Hepatocyte (in vitro differentiated cells): ENCODE results near the gene AKAP4. TPM values are rescaled to one million over a fixed set of nuclear protein-coding genes. Genes with fewer than 3 reads are reported as not detected.

Experiments used
- DNase-seq: peaks from one replicate; pipeline ENCODE4 v3.0.0-alpha.2; 2016; ENCODE audit warnings: low spot score
- H2AFZ ChIP-seq: fragments of 200-600 bp; sonication (generic); 2 replicates; pipeline ENCODE4 v1.6.0; 2016; ENCODE audit warnings: antibody characterized with exemption, mild to moderate bottlenecking
- H3K27ac ChIP-seq: fragments of 200-600 bp; sonication (generic); 2 replicates; pipeline ENCODE4 v1.5.1; 2016; ENCODE audit warnings: mild to moderate bottlenecking
- H3K27me3 ChIP-seq: fragments of 200-600 bp; sonication (generic); 2 replicates; pipeline ENCODE4 v1.6.1; 2016
- H3K36me3 ChIP-seq: fragments of 200-600 bp; sonication (generic); replicated peaks from 2 replicates; pipeline ENCODE4 v1.5.1; 2016; ENCODE audit warnings: low read depth; ENCODE audit not compliant: insufficient read depth
- H3K4me1 ChIP-seq: fragments of 200-600 bp; sonication (generic); 2 replicates; pipeline ENCODE4 v1.5.1; 2016; ENCODE audit warnings: mild to moderate bottlenecking, moderate library complexity; ENCODE audit not compliant: insufficient read depth
- H3K4me2 ChIP-seq: fragments of 200-600 bp; sonication (generic); 2 replicates; pipeline ENCODE4 v1.6.0; 2016
- H3K4me3 ChIP-seq: fragments of 200-600 bp; sonication (generic); 2 replicates; pipeline ENCODE4 v1.5.1; 2016; ENCODE audit warnings: mild to moderate bottlenecking
- H3K79me2 ChIP-seq: fragments of 200-600 bp; sonication (generic); 2 replicates; pipeline ENCODE4 v1.6.0; 2017; ENCODE audit warnings: mild to moderate bottlenecking
- H3K9me2 ChIP-seq: fragments of 200-600 bp; sonication (generic); replicated peaks from 2 replicates; pipeline ENCODE4 v1.6.0; 2017; ENCODE audit warnings: mild to moderate bottlenecking; ENCODE audit not compliant: insufficient read depth
- H3K9me3 ChIP-seq: fragments of 200-600 bp; sonication (generic); 2 replicates; pipeline ENCODE4 v1.5.1; 2016; ENCODE audit warnings: low read depth, mild to moderate bottlenecking
- H4K20me1 ChIP-seq: fragments of 200-600 bp; sonication (generic); 2 replicates; pipeline ENCODE4 v1.6.0; 2016; ENCODE audit warnings: mild to moderate bottlenecking; ENCODE audit not compliant: insufficient read depth, poor library complexity, severe bottlenecking
- CTCF ChIP-seq: fragments of 200-600 bp; sonication (generic); IDR thresholded peaks from 2 replicates; pipeline ENCODE4 v1.5.1; 2016; ENCODE audit warnings: antibody characterized with exemption, mild to moderate bottlenecking; ENCODE audit not compliant: poor library complexity
- EZH2 ChIP-seq: fragments of 200-600 bp; sonication (generic); IDR thresholded peaks from 2 replicates; pipeline ENCODE4 v1.6.1; 2016; ENCODE audit warnings: antibody characterized with exemption, mild to moderate bottlenecking, borderline replicate concordance
- EZH2phosphoT487 ChIP-seq: fragments of 200-600 bp; sonication (generic); IDR thresholded peaks from one replicate; pipeline ENCODE4 v1.6.1; 2018; ENCODE audit warnings: antibody characterized with exemption, mild to moderate bottlenecking, low read depth, moderate library complexity; ENCODE audit not compliant: unreplicated experiment, severe bottlenecking
- WGBS: methylation state at CpG from one replicate; pipeline ENCODE4 v1.1.6; 2016; ENCODE audit warnings: low lambda C conversion rate; ENCODE audit errors: missing lambda C conversion rate; 5-methylcytosine and 5-hydroxymethylcytosine counted together
- polyA plus RNA-seq: library from polyadenylated mRNA; unstranded; fragments of >200 nt; fragmentation: Nextera tagmentation; extraction: Ambion mirVana; gene quantifications from 2 replicates; pipeline ENCODE4 v1.2.1, GENCODE V29; 2016
- total RNA-seq: library from RNA; depleted of rRNA; stranded (reverse); fragments of >200 nt; gene quantifications from 2 replicates; pipeline ENCODE4 v1.2.3, GENCODE V29; 2014

AKAP4 gene
- total and polyA plus RNA-seq, 2 experiments from 2014 or later = 0.23 TPM; not detected in 1

- Histone ChIP-seq H3K27ac (no peak overlapping the region), H3K27me3 (no peaks in the 10 kb centered on the region), H4K20me1 (no peaks in the 10 kb centered on the region), H3K79me2 (no peaks in the 10 kb centered on the region), H3K9me2 (no peaks in the 10 kb centered on the region), H3K36me3 (no peaks in the 10 kb centered on the region), H3K4me3 (no peak overlapping the region), H2AFZ (no peak overlapping the region), H3K9me3 (no peaks in the 10 kb centered on the region), H3K4me2 (no peak overlapping the region), H3K4me1 (no peaks in the 10 kb centered on the region)
- no peak for DNase-seq
- TF ChIP-seq EZH2 (no peak), CTCF (no peak), EZH2phosphoT487 (no peak)
- WGBS = 73% methylated on average over 5 of the region's 5 CpGs
Observed at GRCh38 chrX:50168241-50168687, 32.5 kb downstream of the AKAP4 start.

- Histone ChIP-seq H3K4me2 (no peak overlapping the region), H3K79me2 (no peaks in the 10 kb centered on the region), H2AFZ (no peak overlapping the region), H3K36me3 (no peaks in the 10 kb centered on the region), H3K9me3 (no peaks in the 10 kb centered on the region), H3K9me2 (no peaks in the 10 kb centered on the region), H3K27me3 (no peaks in the 10 kb centered on the region), H4K20me1 (no peaks in the 10 kb centered on the region), H3K4me3 (no peak overlapping the region), H3K4me1 (no peaks in the 10 kb centered on the region), H3K27ac (no peak overlapping the region)
- no peak for TF ChIP-seq EZH2phosphoT487
- no peak for TF ChIP-seq CTCF
- TF ChIP-seq EZH2 = no peak
- no peak for DNase-seq
- 87% methylated on average over 7 of the region's 7 CpGs for WGBS
Observed at GRCh38 chrX:50167366-50167765, 33.4 kb downstream of the AKAP4 start.

GRCh38 chrX:50165727-50166126 is 35.1 kb downstream of the AKAP4 start:
- no peak overlapping the region for H2AFZ ChIP-seq

More at GRCh38 chrX:50165727-50166126, 35.1 kb downstream of the AKAP4 start:
- H3K4me1 ChIP-seq = no peaks in the 10 kb centered on the region
- WGBS = 69% methylated on average over 5 of the region's 5 CpGs
- no peak overlapping the region for H3K4me2 ChIP-seq
- TF ChIP-seq EZH2 (no peak), CTCF (no peak), EZH2phosphoT487 (no peak)
- no peaks in the 10 kb centered on the region for H3K9me3 ChIP-seq
- no peaks in the 10 kb centered on the region for H3K36me3 ChIP-seq
- no peak overlapping the region for H3K4me3 ChIP-seq
- H3K79me2 ChIP-seq = no peaks in the 10 kb centered on the region
- no peak overlapping the region for H3K27ac ChIP-seq
- H4K20me1 ChIP-seq = no peaks in the 10 kb centered on the region
- no peaks in the 10 kb centered on the region for H3K9me2 ChIP-seq
- DNase-seq = no peak
- H3K27me3 ChIP-seq = no peaks in the 10 kb centered on the region
